ENCODE data around the gene NUDT17.
A peak's percentile ranks its signal among the peaks of the same experiment; 100 is the strongest.
"Not testable (repeated sequence)": the region's sequence is repeated elsewhere in the genome, so short reads cannot be mapped to it uniquely, and the experiment has no call there.

NUDT17 gene, protein sequence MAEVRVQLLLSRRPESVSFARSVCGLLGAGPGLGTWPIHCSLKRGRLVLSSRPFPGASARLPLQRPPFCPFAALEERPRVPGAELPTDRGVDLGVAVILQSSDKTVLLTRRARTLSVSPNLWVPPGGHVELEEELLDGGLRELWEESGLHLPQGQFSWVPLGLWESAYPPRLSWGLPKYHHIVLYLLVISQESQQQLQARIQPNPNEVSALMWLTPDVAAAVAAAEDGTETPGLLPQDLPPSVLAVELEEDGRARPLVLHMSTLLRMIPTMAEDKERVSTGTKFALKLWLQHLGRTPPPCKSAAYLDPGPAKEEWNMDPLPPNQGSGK

DNA sequence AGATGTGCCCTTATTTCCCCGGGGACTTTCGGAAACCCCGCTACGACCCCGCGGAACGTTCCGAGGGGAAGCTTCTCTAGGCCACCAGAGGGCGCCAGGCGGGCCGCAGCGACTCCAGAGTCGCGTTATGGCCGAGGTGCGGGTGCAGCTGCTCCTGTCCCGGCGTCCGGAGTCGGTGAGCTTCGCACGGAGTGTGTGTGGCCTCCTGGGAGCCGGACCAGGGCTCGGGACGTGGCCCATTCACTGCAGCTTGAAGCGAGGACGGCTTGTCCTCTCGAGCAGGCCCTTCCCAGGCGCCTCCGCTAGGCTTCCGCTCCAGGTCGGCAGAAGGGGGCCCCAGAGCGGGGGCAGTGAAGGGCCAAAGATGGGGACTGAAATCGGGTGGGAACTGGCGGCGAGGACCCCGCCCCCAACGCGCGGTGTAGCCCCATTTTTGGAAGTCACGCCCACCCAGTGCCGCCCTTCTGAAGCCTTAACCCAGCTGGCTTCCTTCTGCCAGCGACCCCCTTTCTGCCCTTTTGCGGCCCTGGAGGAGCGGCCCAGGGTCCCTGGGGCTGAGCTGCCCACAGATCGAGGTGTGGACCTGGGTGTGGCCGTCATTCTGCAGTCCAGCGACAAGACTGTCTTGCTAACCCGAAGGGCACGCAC is at the start of gene NUDT17:
NUDT17 (plus strand) TSS at position 117 of the 648 bp plus-strand sequence; CDS start at position 128, 11 bp downstream.
- DNase-seq = peak; percentile 81

- DNase-seq = no peak
Measured at GRCh38 chr1:145796753-145797152, 48.7 kb upstream of the NUDT17 start.

- no peak for DNase-seq
Measured at GRCh38 chr1:145799806-145800205, 45.6 kb upstream of the NUDT17 start.

DNA sequence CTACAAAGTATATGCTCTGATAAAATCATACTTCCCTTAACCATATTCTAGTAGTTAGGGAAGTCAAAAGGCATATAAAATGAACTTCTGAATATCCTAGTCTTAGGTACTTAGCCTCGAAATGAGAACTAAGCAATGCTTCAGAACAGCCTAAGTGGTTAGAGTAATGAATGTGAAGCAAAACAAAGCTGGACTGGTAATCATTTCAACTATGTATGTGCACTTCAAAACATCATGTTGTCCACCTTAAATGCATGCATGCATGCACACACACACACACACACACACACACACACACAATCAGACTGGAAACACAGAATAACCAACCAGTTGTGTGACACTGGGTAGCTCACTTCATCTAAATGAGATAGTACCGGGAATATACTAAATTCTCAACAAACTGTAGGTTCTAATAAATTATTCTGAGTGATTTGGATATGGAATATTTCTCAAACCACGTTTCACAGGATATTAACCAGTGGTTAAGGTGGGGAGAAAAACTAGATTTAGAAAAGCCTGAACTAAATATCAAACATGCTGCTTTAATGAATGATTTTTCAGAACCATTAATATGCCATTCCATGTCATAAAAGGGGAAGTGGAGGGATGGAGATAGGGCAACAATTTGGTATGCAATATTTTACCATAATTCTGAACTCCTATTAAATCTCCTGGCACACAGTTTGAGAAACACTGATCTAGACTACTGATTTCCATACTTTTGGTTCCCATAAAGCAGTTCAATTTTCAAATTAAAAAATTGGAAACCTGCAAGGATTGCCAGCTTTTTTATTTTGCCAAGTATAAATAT is 41.0 kb upstream of the NUDT17 start:
- no peak for DNase-seq

- DNase-seq = no peak
Measured at GRCh38 chr1:145805057-145805456, 40.4 kb upstream of the NUDT17 start.

DNA sequence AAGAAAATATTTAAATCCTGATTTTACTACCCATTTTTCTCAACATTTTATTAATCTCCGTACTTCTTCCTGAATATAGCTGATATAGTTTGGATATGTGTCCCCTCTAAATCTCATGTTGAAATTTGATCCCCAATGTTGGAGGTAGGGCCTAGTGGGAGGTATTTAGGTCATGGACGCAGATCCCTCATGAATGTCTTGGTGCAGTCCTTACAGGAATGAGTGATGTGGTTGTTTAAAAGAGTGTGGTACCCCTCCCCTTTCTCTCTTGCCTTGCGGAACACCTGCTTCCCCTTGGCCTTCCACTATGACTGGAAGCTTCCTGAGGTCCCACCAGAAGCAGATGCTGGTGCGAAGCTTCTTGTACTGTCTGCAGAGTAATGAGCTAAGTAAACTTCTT is 39.0 kb upstream of the NUDT17 start:
- DNase-seq = no peak

GRCh38 chr1:145806844-145807243 is 38.6 kb upstream of the NUDT17 start:
- DNase-seq = no peak

DNA sequence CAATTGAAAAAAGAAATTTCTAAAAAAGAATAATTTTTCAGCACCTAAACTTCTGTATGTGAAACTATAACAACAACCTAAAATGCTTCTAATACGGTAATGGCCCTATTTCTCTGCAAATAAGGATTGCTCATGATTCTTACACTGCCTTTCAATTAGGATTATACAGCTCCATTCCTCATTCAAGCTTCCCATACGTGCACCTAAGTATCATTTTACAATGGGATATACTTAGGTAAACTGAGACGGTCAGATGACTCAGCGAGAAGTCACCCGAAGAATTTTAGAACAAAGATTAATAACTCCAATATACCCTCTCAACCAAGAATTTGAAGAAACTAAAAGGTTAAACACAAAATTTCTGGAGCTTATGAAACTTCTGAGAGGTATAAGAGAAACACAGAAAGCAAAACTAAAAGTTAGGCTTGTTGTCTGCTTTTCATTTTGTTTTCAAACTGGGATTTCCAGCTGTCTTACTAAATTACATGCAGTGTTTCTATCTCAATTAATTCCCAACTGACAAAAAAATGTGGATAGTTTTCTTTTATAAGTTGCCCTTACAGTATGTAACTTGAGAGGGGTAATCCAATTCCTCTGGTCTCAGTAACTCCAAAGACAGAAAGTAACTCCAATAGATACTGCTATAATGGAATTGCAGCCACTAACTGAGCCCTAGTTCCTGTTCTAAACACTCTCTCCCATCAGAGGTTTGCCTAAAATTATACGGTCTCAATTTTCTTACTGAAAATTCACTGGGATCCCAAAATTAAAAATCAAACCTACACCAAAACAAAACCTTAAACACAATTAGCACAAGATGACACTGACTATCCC is 32.2 kb upstream of the NUDT17 start:
- DNase-seq = not testable (repeated sequence)

DNA sequence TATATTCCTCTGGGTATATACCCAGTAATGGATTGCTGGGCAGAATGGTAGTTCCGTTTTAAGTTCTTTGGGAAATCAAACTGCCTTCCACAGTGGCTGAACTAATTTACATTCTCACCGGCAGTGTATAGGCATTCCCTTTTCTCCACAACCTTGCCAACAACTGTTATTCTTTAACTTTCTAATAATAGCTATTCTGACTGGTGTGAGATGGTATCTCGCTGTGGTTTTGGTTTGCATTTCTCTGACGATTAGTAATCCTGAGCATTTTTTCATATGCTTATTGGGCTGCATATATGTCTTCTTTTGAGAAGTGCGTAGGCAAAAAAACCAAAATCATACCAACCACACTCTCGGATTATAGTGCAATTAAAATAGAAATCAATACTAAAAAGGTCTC is 27.3 kb upstream of the NUDT17 start:
- not testable (repeated sequence) for DNase-seq

GRCh38 chr1:145822779-145823331 is 22.6 kb upstream of the NUDT17 start:
- not testable (repeated sequence) for DNase-seq

GRCh38 chr1:145823565-145824498 is 21.6 kb upstream of the NUDT17 start, which contains the start of the genes POLR3C and RNF115:
Gene POLR3C, plus strand, starts transcription at chr1:145824200. Its CDS starts 1,577 bp downstream, at chr1:145825777.
Gene RNF115, minus strand, starts transcription at chr1:145824095. Its CDS starts 222 bp downstream, at chr1:145823873.
- DNase-seq = peak; percentile 83

DNA sequence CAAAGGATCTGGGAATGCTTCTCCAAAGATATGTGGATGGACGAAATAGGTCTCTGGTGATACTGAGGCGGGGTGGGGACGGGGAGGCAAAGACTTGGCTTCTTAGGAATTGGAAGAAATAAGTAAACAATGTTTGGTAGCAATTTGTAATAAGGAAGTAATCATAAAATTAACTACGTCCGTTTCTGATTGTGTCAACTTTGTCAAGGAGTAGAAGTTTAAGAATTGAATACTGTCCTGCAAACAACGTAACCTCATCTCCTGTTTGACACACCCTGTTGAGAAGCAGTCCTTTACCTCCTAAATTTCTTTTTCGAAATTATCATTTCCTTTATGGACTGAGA is 21.0 kb upstream of the NUDT17 start:
- DNase-seq = no peak

DNA sequence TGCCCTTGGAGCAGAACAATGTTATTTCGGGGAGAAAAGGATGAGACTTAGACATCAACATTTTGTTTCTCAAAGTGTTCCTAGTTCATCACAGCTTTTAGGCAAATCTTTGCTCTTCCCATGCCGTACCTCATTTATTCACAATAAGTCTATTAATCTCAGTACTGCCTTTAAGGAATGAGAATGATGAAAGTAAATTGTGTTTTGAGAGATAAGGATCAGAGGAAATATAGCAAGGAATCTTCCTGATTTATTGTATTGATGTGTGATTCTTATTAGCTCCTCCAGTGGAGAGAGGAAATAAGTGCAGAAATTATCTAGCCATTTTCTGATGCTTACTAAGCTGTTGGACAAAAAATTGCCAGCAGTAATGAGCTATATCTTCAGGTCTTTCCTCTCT is 19.4 kb upstream of the NUDT17 start:
- no peak for DNase-seq

GRCh38 chr1:145827966-145828365 is 17.5 kb upstream of the NUDT17 start:
- no peak for DNase-seq

GRCh38 chr1:145828367-145829026 is 16.9 kb upstream of the NUDT17 start:
- no peak for DNase-seq

DNA sequence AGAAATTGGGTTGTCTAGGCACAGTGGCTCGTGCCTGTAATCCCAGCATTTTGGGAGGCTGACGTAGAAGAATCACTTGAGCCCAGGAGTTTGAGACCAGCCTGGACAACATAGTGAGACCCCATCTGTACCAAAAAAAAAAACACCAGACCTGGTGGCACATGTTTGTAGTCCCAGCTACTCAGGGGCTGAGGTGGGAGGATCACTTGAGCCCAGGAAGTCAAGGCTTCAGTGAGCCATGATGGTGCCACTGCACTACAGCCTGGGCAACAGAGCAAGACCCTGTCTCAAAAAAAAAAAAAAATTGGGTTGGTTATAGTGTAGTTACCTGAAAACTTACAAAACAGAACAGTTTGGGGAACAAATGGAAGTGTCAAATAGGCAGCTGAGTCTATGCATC is 14.6 kb upstream of the NUDT17 start:
- DNase-seq = not testable (repeated sequence)

DNA sequence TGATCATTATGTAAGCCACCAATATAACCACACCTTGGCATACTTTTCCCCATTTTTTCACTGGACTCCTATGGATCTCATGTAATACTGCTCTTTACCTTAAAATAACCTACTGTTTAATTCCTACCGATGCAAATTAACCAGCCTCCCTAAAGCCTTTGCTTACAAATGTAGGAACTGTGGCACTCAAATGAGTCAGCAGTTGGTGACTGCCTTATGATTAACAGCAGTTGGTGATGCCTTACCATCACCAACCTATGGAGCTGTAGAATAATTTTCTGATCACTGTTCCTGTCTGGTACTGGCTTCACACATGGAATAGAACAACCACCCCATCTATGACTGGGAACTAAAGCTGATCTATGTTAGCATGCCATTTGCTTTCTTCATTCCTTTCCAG is 7.8 kb upstream of the NUDT17 start:
- no peak for DNase-seq

- DNase-seq = no peak
Measured at GRCh38 chr1:145843031-145843430, 2.4 kb upstream of the NUDT17 start.

DNA sequence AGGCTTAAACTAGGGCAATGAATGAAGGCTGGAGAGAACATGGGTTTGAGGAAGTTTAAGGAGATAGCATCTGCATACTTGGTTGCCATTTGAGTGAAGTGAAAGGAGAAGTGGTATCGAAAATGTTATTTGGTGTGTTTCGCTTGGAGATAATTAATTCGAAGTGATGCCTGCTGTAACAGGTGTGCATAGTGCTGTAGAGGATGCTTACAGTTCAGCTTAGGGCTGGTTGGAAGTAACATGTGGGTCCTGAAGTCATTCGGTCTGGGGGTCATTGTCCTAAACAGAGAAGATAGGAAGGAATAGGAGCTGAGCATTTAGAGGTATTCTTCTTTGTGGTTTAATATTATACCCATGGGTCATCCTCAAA is 301 bp upstream of the NUDT17 start:
- DNase-seq = no peak

DNA sequence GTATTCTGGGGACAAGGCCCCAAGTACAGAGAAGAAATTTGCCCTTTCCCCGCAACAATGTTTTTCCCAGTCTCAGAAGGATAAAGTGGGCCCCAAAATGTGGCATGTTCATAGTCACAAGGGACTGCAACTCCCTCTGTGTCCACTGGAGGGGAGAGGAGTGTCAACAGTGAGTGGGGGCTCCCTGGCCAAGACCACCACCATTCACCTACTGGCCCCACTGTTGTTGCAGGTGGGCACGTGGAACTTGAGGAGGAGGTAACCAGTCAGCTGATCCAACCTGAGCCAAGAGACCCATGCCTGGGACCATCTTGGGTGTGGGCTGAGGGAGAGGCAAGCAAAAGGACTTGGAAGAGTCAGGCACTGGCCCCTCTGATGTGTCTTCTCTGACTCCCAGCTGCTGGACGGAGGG is 777 bp downstream of the NUDT17 start:
- DNase-seq = peak; percentile 30

DNA sequence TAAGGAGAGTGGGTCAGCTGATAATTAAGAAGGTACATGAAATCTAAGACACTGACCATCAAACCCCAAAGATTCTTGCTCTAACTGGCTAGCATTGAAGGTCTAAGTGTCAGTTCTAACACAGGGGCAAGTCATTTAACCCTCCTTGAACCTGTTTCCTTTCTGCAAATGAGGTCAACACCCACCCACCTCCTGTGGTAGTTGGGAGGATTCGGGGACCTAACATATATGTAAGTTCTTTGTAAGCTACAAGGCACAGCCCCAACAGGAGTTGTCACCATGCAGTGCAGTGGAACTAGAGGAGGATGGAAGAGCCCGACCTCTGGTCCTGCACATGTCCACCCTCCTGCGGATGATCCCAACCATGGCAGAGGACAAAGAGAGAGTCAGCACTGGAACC is 2.4 kb downstream of the NUDT17 start:
- no peak for DNase-seq

All from NCI-H1092 (cell line).